T-helper 17 cell (primary cell): ENCODE data around the gene NKPD1. TPM values are rescaled to one million over a fixed set of nuclear protein-coding genes. Genes with fewer than 3 reads are reported as not detected.
"Not testable (repeated sequence)": the region's sequence is repeated elsewhere in the genome, so short reads cannot be mapped to it uniquely, and the experiment has no call there.

ENCODE experiments used
- ATAC-seq: fragments of 150-1000 bp; cut with Tn5 transposase; 2 replicates; pipeline ENCODE4 v1.10.0; 2021; ENCODE audit warnings: mild to moderate bottlenecking, moderate library complexity
- DNase-seq, 3 donors: peaks; one replicate each; pipeline versions ENCODE4 v3.0.0 to v3.0.0-alpha.2; 2020 to 2021
- H3K9me3 ChIP-seq: one replicate; pipeline ENCODE4 v1.7.0; 2013; ENCODE audit warnings: low read length, mild to moderate bottlenecking; ENCODE audit not compliant: control insufficient read depth, poor library complexity, severe bottlenecking
- H3K27ac Mint-ChIP-seq: one replicate; pipeline ENCODE4 v1.8.0; 2022; ENCODE audit warnings: mild to moderate bottlenecking, moderate library complexity, mixed read lengths
- H3K27me3 Mint-ChIP-seq: one replicate; pipeline ENCODE4 v1.8.0; 2022; ENCODE audit warnings: mixed read lengths
- H3K36me3 Mint-ChIP-seq: one replicate; pipeline ENCODE4 v1.8.0; 2022; ENCODE audit warnings: low read depth, mixed read lengths
- H3K4me1 Mint-ChIP-seq: one replicate; pipeline ENCODE4 v1.8.0; 2022; ENCODE audit warnings: mild to moderate bottlenecking, mixed read lengths
- H3K4me3 Mint-ChIP-seq: one replicate; pipeline ENCODE4 v1.8.0; 2022; ENCODE audit warnings: mild to moderate bottlenecking, moderate library complexity, mixed read lengths
- total RNA-seq, 4 donors: library from RNA in 2 of 4; stranded (reverse) in 2 of 4; gene quantifications; one replicate each; pipeline ENCODE4 v1.2.3 and lab custom pipeline; 2022 to 2026

Gene NKPD1
- total RNA-seq, 2 donors from 2014 or later = 0.57 to 0.97 TPM

DNA sequence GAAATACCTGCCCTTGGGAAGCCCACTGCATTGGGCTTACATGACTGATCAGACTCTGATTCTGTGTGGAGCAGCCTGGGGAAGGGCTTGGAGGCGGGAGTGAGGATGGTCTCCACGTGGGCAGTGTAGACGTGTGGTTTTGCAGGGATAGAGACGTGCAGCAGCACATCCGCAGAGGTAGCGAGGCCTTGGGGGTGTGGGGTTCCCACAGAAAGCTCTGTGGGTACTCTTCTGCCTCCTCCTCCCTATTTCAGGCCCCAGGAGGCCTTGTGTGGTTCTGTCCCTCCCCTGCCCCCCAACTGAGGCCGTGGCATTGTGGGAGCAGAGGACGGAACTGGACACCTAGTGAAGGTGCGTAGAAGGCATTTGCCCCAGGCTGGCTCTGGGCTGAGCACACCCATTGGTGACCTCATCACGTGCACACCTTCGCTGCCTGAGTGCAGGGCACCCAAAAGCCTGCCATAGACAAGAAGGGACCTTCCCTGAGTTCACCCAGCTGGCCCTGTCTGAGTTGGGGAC, 38.9 kb downstream of the NKPD1 start:
- Mint-ChIP-seq H3K27ac (peak overlapping the region; percentile 69), H3K36me3 (no peaks in the 10 kb centered on the region), H3K4me1 (peaks cover 41% of the 10 kb centered on the region), H3K27me3 (no peaks in the 10 kb centered on the region), H3K4me3 (no peak overlapping the region)
- no peak for ATAC-seq
- DNase-seq = no peak
- no peaks in the 10 kb centered on the region for H3K9me3 ChIP-seq

DNA sequence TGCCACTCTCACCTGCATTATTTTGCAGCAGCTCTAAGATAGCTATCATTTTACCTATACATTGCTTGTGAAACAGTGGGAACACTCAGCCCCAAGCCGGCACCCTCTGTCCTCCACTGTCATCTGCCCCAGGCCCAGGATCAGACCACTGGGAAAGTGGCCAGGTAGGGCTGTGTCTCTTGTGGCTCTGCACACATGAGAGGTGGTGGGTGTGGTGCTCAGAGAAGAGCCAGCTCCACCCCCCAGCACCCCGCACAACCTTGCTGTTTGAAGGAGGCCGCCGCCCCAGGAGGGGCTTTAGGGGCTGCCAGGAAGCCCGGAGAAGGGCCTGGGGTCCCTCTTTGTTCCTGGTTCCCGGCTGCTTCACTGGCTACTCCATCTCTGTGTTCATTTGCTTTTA, 41.2 kb downstream of the NKPD1 start:
- DNase-seq = no peak
- no peaks in the 10 kb centered on the region for H3K9me3 ChIP-seq
- H3K36me3 Mint-ChIP-seq = no peaks in the 10 kb centered on the region
- H3K27me3 Mint-ChIP-seq = no peaks in the 10 kb centered on the region
- no peak for ATAC-seq
- H3K27ac Mint-ChIP-seq = no peak overlapping the region
- peaks cover 50% of the 10 kb centered on the region for H3K4me1 Mint-ChIP-seq
- H3K4me3 Mint-ChIP-seq = no peak overlapping the region

DNA sequence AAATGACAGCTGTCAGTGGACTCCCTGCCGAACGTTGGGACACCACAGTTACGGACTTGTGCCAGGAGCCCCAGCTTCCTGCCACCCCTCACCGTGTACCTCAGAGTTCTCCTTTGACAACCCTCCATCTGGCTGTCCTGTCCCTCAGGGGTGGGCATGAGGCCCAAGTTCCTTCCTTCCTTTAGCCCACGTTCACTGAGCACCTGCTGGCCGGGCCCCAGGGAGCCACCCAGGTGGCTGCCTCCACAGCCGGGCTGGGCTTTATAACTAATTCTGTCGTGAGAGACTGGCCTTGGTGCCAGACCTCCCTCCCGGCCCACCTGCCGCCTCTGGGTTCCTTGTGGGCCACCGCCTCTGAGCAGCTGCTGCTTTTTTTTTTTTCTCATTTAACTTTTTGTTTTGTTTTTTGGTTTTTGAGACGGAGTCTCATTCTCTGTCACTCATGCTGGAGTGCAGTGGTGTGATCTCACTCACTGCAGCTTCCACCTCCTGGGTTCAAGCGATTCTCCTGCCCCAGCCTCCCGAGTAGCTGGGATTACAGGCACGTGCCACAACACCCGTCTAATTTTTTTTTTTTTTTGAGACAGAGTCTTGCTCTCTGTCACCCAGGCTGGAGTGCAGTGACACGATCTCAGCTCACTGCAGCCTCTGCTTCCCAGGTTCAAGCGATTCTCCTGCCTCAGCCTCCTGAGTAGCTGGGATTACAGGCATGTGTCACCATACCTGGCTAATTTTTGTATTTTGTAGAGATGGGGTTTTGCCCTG, 42.0 kb downstream of the NKPD1 start:
- not testable (repeated sequence) for H3K36me3 Mint-ChIP-seq, H3K27me3 Mint-ChIP-seq, DNase-seq, H3K27ac Mint-ChIP-seq, ATAC-seq, H3K9me3 ChIP-seq
- Mint-ChIP-seq H3K4me1 (peaks cover 47% of the 10 kb centered on the region), H3K4me3 (peak overlapping the region; percentile 50)

DNA sequence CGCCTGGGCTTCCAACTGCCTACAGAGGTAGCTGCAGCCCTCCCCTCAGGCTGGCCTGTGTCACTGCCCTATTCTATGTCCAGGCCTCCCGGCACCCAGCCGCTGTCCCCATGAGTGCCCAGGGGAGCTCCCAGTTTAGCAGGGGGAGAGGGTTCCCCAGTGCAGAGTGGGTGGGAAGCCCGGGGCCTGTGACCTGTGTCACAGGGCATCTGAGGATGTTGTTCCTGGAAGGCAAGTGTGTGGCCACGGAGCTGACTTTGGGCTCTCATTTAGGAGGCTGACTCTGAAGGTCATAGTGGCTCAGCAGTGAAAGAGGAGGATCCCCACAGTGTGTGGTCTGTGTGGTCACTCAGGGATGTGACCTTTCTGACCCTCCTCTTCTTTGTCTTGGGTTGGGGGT, 42.7 kb downstream of the NKPD1 start:
- H3K4me1 Mint-ChIP-seq = peaks cover 46% of the 10 kb centered on the region
- DNase-seq = no peak
- peak overlapping the region; percentile 49 for H3K4me3 Mint-ChIP-seq
- ATAC-seq = no peak
- H3K27me3 Mint-ChIP-seq = no peaks in the 10 kb centered on the region
- H3K27ac Mint-ChIP-seq = peak overlapping the region; percentile 89
- no peaks in the 10 kb centered on the region for H3K36me3 Mint-ChIP-seq
- H3K9me3 ChIP-seq = no peaks in the 10 kb centered on the region

DNA sequence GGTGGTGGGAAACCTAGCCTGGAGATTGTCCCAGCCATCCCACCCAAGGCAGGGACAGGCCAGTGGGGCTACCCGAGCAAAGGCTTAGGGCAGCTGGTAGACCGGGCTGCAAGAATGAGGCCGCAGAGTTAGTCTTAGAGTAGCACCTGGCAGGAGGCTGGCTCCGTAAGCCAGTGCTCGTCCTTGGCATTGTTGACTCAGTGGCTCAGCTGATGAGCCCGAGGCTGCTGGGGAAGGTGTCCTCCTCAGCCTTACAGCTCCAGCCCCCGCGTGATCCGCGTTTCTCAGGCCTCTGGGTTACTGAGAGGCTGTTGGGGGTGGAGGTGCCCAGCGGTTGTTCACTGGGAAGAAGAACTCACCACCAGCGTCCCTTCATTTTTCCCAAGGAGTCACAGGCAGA, 43.1 kb downstream of the NKPD1 start:
- no peak for ATAC-seq
- Mint-ChIP-seq H3K27me3 (no peaks in the 10 kb centered on the region), H3K27ac (peak overlapping the region; percentile 89), H3K4me3 (peak overlapping the region; percentile 49), H3K36me3 (no peaks in the 10 kb centered on the region), H3K4me1 (peaks cover 46% of the 10 kb centered on the region)
- no peaks in the 10 kb centered on the region for H3K9me3 ChIP-seq
- no peak for DNase-seq

DNA sequence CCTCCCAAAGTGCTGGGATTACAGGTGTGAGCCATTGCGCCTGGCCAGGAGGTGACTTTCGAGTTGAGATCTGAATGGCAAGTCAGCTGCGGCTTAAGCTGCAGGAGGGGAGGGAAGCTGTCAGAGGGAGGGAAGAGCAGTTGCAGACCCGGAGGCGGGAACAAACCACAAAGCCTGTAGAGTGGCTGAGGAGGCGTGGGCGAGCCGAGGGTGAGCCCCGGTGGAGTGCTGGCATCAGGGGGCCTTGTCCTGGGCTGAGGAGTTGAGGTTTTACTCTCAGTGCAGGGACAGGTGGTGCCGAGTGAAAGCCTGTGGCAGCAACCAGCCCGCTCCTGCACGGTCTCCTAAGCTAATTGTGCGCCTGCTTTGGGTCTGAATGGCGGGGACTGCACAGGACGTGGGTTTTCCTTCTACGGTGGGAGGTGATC, 43.6 kb downstream of the NKPD1 start:
- no peaks in the 10 kb centered on the region for H3K36me3 Mint-ChIP-seq
- no peaks in the 10 kb centered on the region for H3K27me3 Mint-ChIP-seq
- peak overlapping the region; percentile 85 for H3K4me3 Mint-ChIP-seq
- no peaks in the 10 kb centered on the region for H3K9me3 ChIP-seq
- DNase-seq = no peak
- H3K27ac Mint-ChIP-seq = peak overlapping the region; percentile 89
- ATAC-seq = peak; percentile 68
- peaks cover 43% of the 10 kb centered on the region for H3K4me1 Mint-ChIP-seq

DNA sequence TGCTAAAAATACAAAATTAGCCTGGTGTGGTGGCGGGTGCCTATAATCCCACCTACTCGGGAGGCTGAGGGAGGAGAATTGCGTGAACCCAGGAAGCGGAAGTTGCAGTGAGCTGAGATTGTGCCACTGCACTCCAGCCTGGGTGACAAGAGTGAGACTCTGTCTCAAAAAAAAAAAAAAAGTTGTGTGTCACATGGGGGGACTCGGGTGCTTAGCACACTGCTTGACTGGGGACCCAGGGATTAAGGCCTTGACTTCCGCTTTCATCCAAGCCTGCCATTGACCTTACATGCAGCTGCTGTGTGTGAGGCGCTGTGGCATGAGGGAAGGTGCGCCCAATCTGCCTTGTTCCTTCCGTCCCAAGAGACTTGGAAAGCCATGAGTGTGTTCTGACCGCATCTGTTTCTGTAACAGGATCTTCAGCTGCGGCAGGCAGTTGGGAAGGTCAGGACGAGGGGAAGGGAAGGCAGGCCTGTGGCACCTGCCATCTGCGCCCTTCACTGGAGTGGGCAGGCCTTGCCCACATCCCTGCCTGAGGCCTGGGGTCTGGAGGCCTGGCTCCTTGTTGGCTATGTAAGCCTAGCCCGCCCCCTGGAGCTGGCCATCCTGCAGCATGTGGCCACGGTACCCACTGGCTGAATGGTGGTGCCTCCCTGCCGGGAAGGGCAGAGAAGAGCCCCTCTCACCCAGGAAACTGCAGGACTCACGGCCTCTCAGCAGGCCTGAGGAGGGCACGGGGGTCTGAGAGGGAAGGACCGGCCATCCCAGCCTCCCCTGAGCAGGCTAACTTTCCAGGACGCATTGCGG, 44.8 kb downstream of the NKPD1 start:
- Mint-ChIP-seq H3K36me3 (no peaks in the 10 kb centered on the region), H3K27ac (peak overlapping the region; percentile 89), H3K27me3 (no peaks in the 10 kb centered on the region), H3K4me3 (peak overlapping the region; percentile 21), H3K4me1 (peaks cover 35% of the 10 kb centered on the region)
- no peak for ATAC-seq
- H3K9me3 ChIP-seq = no peaks in the 10 kb centered on the region
- DNase-seq = no peak

DNA sequence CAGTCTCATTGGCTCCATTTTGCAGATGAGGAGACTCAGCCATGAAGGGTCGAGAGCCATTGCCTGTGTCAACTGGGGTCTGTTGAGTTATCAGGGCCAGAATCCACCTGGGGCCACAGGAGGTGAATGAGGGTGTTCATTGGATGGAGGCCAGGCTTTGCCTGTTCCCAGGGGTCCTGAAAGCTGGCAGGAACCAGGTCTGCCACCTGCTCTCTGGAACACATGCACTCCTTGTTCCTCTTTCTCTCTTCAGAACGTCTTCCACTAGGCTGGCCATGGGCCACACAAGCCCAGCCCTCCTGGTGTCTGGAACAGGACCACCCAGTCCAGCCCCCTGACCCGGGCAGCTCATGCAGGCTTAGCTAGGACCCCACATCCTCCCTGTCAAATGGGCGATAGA, 46.7 kb downstream of the NKPD1 start:
- Mint-ChIP-seq H3K27ac (no peak overlapping the region), H3K36me3 (no peaks in the 10 kb centered on the region), H3K4me1 (peaks cover 29% of the 10 kb centered on the region), H3K4me3 (no peak overlapping the region), H3K27me3 (no peaks in the 10 kb centered on the region)
- no peaks in the 10 kb centered on the region for H3K9me3 ChIP-seq
- ATAC-seq (no peak), DNase-seq (no peak)

DNA sequence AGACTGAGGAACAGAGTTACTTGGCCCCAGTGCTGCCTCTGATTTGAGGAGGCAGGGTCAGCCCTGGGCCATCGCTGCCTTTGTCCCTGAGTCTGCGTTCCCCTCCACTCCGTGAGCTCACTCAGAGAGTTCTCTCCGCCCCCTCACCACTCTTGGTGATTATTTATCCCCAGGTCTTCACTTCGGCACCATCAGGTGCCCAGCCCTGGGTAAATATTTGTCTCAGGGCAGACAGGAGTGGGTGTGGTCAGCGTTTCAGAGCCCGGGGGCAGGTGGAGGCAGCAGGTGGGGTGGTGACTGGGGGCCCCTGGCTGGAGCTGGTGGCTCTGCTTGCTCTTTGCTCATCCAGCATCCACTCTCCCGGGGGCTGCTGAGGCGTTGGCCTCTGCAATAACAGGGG, 47.2 kb downstream of the NKPD1 start:
- Mint-ChIP-seq H3K36me3 (no peaks in the 10 kb centered on the region), H3K27ac (no peak overlapping the region)
- no peak for DNase-seq

DNA sequence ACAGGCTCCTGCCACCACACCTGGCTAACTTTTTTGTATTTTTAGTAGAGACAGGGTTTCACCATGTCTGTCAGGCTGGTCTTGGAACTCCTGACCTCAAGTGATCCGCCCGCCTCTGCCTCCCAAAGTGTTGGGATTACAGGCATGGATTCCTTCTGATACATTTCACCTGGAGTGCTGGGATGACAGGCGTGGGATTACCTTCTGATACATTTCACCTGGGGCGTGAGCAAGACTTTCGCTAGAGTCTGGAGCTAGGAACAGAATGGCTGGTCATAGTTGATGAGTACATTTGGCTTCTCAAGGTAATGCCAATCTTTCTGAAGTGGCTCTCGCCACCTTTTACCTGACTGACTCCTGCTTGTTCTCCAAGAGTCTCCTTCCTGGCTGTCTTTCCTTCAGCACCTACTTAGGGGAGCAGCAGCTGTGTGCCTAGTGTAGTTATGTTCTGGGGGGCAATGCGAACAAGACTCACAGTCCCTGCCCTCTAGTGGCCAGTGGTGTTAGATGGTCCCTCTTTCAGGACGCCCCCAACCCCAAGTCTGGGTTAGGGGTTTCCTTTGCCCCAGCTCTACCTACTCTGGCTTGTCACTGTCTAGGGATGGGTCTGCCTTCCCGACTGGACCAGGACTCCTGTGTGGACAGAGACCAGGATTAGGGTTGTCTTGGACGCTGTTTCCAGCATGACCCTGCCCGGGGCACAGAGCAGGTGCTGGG, 48.5 kb downstream of the NKPD1 start:
- H3K27me3 Mint-ChIP-seq = no peaks in the 10 kb centered on the region
- H3K4me1 Mint-ChIP-seq = peaks cover 23% of the 10 kb centered on the region
- DNase-seq = no peak
- H3K36me3 Mint-ChIP-seq = no peaks in the 10 kb centered on the region
- H3K9me3 ChIP-seq = no peaks in the 10 kb centered on the region
- H3K4me3 Mint-ChIP-seq = no peak overlapping the region
- ATAC-seq = no peak
- H3K27ac Mint-ChIP-seq = no peak overlapping the region

More for the DNA sequence above, 47.2 kb downstream of the NKPD1 start:
- Mint-ChIP-seq H3K27me3 (no peaks in the 10 kb centered on the region), H3K4me1 (peaks cover 29% of the 10 kb centered on the region), H3K4me3 (no peak overlapping the region)
- H3K9me3 ChIP-seq = no peaks in the 10 kb centered on the region
- ATAC-seq = no peak

Other genes starting within 250 kb of the NKPD1 start
- gene APOC1, start 246.4 kb downstream of the NKPD1 start, total RNA-seq = not detected
- not detected for gene APOC4, start 218.7 kb downstream of the NKPD1 start, total RNA-seq
- not detected for gene APOC2, start 214.9 kb downstream of the NKPD1 start, total RNA-seq
- 10 to 100 TPM; 76.7 to 78.4 TPM for gene CLPTM1, start 205.6 kb downstream of the NKPD1 start, total RNA-seq
- 100 to 1,000 TPM; 128 to 136 TPM for gene RELB, start 159.5 kb downstream of the NKPD1 start, total RNA-seq
- gene CLASRP, start 121.9 kb downstream of the NKPD1 start, total RNA-seq = 100 to 1,000 TPM; 153 to 163 TPM
- 1 to 10 TPM; 3.4 to 3.5 TPM for gene ZNF296, start 84.5 kb downstream of the NKPD1 start, total RNA-seq
- gene GEMIN7, start 81.7 kb downstream of the NKPD1 start, total RNA-seq = 1 to 10 TPM; 8.8 TPM
- gene PPP1R37, start 67.8 kb downstream of the NKPD1 start, total RNA-seq = 10 to 100 TPM; 15.2 to 20.9 TPM
- gene TRAPPC6A, start 17.3 kb upstream of the NKPD1 start, total RNA-seq = 10 to 100 TPM; 47.5 to 61.2 TPM
- 10 to 100 TPM; 12.9 to 15.2 TPM for gene BLOC1S3, start 17.8 kb upstream of the NKPD1 start, total RNA-seq
- 1 to 10 TPM in 1 of 2 donors, not detected in 1; 1.1 TPM for gene EXOC3L2, start 84.4 kb upstream of the NKPD1 start, total RNA-seq
- 10 to 100 TPM; 28.9 to 36.4 TPM for gene MARK4, start 90.3 kb upstream of the NKPD1 start, total RNA-seq
- not detected for gene CKM, start 161.9 kb upstream of the NKPD1 start, total RNA-seq
- gene KLC3, start 179.8 kb upstream of the NKPD1 start, total RNA-seq = not detected
- gene ERCC2, start 209.6 kb upstream of the NKPD1 start, total RNA-seq = 10 to 100 TPM; 11.0 to 13.1 TPM
- 1 to 10 TPM; 3.4 to 4.5 TPM for gene PPP1R13L, start 244.1 kb upstream of the NKPD1 start, total RNA-seq
- 1 to 10 TPM in 1 of 2 donors, under 1 TPM in 1; 0.91 to 1.0 TPM for gene POLR1G, start 245.7 kb upstream of the NKPD1 start, total RNA-seq